NCI-H1694 treated with DMSO at 0.1 percent for 48 hours (cell line): ENCODE data around the gene ZMYND8.
"Not testable (repeated sequence)": the region's sequence is repeated elsewhere in the genome, so short reads cannot be mapped to it uniquely, and the experiment has no call there.

Experiments
- DNase-seq: peaks from one replicate; lab custom pipeline; 2025; lab: John Stamatoyannopoulos, UW

Gene ZMYND8

DNA sequence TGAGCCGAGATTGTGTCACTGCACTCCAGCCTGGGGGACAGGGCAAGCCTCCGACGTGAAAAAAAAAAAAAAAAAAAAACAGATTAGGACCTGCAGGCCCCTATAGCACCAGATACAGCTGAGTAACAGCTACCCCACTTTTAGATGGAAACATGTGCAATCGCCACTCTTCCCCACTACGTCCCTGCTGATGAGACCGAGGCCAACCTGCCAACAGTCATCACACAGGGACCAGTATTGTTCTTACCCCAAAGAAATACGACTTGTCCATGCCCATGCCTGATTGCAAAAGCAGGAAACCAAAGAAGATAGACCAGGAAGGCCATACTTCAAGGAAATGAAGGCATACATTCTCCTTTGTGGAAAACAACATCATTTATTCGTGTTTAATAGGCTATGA lies 45.8 kb downstream of the ZMYND8 start:
- DNase-seq, result no peak

DNA sequence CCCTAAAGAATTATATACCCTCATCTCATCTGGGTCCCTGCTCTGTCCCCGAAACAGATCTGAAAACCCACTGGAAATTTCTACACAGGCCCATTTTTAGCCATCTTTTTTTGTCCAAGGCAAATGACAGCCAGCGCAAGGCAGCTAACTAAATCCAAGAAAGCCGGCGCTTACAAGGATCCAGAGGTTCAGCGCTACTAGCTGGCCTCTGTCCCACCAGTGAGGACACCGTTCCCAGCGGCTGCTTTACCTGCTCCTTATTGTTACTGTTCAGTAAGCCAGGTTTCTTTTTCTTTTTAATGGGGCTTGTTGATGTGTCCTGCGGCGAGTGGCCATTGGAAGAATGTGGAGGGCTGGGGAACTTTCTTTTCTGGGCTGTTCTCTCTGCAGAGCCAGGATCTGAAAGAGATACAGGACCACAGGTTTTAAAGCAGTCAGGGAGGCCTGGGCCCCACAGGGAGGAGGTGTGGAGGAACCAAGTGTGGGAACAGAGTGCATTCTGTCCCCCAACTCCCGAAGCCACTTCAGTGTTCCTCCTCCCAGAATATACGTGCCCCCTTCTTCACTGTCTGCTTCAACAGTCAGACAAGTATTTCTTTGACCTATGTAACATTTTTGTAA lies 46.6 kb downstream of the ZMYND8 start:
- no peak for DNase-seq

DNA sequence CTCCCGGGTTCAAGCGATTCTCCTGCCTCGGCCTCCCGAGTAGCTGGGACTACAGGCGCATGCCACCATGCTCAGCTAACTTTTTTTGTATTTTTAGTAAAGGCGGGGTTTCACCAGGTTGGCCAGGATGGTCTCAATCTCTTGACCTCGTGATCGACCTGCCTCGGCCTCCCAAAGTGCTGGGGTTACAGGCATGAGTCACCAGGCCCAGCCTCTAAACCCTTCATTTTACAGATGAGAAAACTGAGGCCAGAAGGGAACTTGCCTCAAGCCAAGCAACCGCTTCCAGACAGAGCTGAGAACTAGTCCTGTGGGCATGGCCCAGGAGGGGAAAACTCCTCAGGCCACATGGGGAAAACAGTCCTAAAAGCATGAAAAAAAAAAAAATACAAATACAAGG lies 47.1 kb downstream of the ZMYND8 start:
- no peak for DNase-seq

DNA sequence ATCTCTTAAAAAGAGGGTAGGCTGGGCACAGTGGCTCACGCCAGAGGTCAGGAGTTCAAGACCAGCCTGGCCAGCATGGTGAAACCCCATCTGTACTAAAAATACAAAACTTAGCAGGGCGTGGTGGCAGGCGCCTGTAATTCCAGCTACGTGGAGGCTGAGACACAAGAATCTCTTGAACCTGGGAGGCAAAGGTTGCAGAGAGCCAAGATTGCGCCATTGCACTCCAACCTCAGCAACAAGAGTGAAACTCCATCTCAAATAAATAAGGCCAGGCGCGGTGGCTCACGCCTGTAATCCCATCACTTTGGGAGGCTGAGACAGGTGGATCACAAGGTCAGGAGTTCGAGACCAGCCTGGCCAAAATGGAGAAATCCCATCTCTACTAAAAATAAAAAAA lies 48.9 kb downstream of the ZMYND8 start:
- DNase-seq, result not testable (repeated sequence)

DNA sequence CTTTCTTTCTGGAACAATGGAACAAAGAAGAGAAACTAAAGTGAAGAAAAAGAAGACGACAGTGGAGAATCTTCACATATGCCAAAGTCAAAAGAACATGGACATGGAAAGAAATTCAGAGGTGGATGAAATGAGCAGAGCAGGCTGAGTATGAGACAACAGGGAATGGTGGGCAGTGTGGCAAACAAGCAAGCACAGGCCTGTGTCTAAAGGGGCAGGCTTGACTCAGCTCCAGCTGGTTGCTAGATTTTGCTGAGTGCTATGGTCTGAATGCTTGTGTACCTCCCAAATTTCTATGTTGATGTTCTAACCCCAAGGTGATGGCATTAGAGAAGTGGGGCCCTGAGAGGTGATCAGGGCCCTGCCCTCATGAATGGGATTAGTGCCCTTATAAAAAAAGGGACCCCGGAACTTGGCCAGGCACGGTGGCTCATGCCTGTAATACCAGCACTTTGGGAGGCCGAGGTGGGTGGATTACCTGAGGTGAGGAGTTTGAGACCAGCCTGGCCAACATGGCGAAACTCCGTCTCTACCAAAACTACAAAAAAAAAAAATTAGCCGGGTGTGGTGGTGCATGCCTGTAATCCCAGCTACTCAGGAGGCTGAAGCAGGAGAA lies 49.6 kb downstream of the ZMYND8 start:
- no peak for DNase-seq

DNA sequence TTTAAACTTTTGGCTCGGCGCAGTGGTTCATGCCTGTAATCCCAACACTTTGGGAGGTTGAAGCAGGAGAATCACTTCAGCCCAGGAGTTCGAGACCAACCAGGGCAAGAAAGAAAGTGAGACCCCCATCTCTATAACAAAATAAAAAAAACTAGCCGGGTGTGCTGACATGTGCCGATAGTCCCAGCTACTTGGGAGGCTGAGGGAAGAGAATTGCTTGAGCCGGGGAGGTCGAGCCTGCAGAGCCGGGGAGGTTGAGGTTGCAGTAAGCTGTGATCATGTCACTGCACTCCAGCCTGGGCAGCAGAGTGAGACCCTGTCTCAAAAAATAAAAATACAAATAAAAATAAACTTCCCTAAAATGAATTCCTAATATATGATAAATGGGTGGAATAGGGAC lies 50.4 kb downstream of the ZMYND8 start:
- no peak for DNase-seq

DNA sequence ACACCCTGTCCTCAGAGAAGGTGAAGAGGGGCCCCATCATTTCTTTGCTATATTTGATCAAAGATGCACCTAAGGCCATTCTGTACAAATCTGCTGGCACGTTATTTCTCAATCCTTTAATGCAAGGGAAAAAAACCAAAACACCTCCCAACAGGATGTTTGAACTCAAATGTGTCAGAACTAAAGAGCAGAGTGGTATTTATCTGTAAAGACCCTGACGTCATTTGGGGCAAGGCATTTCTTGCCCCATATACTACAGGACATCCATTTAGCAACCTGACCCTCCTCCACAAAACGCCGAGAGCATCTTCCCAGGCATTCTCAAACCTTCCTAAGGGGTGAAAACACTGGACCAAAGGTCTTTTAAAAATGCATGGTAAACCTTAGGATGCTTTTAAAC lies 50.8 kb downstream of the ZMYND8 start:
- DNase-seq, result no peak

DNA sequence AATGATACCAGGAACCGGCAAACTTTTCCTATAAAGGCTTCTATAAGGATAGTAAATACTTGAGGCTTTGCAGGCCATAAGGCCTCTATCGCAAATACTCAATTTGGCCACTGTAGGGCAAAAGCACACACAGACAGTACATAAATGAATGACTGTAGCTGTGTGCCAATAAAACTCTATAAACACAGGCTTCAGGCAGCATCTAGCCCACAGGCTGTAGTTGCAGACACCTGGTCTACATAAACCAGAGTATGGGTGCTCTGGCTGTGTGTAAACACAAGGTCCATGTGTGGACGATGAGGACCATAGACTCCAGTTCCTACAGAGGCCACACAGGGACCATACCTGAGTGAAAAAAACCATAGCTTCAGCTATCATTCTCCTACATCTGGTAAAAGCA lies 52.2 kb downstream of the ZMYND8 start:
- no peak for DNase-seq

DNA sequence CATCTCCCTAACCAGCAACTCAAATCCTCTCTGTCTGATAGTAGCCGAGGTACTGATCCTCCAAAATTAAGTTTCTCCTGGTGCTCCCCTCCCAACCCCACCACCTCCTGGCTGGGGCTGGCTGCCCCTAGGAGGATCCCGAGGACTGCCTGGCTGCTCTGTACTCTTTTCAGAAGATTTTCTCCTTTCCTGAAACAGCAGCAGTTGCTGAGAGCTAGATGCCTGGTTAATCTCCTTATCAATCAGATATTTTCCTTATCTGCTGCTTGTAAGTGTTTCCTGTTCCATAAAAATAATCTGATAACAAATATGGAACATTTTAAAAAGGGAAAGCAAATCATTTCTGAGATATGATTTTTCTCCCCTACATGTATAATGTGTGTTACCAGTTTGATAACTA lies 52.8 kb downstream of the ZMYND8 start:
- no peak for DNase-seq

DNA sequence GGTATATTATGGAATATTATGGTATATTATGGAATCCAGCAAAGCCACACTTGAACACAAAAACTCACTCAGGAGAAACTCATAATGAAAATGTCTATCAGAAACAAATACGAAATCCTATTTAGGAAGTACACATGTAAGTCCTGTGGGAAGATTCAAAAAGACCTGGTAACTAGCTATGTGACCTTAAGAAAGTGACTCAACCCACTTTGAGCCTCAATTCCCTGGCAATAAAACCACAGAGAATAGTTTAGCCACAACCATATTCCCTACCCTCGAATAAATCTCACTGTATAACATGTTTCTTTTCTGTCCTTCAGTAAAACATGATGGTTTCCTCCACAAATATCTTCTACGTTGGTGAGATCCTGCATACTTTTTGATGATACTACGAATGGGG lies 56.4 kb downstream of the ZMYND8 start:
- no peak for DNase-seq

DNA sequence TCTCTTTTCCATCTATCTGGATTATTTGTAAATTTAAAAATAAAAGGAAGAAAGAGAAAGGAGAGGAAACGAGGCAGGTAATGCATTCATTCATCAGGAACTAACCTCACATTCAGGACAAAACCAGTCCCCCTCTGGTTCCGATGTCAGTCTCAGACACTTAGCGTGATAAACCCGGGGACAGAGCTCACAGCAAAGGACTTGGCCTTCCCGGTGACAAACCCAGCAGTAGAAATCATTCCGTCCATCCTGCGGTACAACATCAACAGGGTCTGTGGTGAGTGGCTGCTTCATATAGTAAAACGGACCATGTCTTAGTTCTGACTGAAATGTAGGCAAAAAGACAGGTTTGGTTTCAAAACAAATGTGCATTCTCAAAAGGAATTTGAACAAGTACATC lies 57.9 kb downstream of the ZMYND8 start:
- no peak for DNase-seq

DNA sequence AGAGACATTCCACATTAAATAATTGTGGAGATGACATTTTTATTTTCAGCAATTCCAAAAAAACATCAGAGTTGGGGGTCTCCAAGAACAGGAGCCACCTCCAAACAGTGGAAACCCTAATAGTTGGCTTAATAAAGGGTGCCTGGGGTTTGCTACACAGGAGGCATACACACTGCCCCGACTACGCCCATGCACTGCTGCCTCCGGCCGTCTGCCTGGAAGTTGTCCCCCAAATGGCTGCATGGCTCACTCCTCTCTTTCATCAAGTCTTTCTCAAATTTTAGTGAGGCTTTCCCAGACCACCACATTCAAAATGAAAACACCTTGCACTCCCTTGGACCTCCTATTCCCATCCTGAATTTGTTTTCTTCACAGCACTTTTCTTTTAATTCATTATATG lies 58.8 kb downstream of the ZMYND8 start:
- no peak for DNase-seq

DNA sequence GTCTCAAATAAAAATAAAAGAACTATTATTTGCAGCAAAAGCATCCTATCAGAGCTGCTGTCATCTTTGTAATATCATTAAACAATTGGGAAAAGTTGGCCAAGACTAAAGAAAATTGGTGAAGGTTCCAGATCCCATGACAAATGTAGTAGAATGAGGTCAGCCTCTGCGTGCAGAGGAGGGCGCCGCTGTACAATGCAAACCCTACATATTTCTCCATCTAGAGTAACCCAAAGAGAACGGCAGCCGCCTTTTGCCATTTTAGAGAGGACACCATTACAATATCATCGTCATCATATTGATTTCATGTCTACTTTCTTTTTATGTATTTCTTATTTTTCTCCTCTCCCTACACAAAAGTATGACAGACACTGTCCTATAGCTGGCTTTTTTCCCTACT lies 59.5 kb downstream of the ZMYND8 start:
- no peak for DNase-seq

DNA sequence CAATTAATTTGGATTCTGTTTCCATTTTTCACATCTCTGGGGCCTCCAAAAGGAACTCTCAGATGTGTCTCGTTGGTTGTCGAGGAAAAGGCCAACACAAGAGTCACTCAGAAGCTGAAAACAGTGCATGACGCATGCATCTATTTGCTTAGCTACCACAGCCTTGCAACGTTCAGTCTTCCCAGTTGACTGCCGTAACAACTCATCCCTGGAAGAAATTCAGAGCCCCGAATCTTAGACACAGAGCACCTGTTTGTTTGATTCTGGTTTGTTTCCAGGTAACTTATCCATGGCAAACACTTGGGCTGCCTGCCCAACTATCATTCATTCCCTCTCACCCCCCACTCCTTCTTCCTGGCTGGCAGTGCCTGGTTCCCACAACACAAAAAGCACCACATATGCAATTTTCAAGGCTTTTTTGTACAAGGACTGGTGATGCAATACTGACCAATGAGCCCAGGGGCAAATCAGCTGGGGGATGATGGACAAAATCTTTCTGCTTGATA lies 60.5 kb downstream of the ZMYND8 start:
- DNase-seq, result no peak

DNA sequence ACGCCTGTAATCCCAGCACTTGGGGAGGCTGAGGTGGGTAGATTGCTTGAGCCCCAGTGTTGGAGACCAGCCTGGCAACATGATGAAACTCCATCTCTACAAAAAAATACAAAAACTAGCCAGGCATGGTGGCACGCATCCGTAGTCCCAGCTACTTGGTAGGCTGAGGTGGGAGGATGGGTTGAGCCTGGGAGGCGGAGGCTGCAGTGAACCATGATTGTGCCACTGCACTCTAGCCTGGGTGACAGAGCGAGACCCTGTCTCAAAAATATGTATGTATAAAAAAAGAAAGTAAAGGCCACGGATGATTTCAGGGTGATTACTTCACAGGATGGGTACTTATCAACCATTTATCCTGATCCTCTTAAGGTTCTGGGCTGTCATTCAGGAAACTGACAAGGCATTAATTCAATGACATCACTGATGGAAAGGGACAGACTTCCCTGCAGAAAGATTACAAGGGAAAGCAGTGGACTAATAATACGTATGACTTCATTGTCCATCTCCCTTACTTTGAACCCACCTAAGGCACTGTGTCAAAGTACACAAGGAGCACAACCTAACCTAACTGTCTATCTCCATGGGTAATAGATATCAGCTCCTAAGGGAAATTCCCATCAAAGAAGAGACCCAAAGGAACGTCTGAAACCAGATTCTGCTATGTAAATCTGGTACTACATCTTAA lies 61.2 kb downstream of the ZMYND8 start:
- no peak for DNase-seq

DNA sequence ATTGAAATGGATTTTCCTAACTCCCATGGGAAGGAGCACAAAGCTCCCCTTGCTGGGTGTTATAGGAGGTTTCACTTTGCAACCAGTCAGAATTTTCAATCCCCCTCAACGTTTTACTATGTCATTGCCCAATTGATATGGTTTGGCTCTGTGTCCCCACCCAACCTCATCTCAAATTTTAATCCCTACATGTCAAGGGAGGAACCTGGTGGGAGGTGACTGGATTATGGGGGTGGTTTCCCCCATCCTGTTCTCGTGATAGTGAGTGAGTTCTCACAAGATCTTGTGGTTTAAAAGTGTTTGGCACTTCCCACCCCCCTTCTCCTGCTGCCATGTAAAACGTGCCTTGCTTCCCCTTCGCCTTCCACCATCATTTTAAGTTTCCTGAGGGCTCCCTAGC lies 62.9 kb downstream of the ZMYND8 start:
- no peak for DNase-seq

DNA sequence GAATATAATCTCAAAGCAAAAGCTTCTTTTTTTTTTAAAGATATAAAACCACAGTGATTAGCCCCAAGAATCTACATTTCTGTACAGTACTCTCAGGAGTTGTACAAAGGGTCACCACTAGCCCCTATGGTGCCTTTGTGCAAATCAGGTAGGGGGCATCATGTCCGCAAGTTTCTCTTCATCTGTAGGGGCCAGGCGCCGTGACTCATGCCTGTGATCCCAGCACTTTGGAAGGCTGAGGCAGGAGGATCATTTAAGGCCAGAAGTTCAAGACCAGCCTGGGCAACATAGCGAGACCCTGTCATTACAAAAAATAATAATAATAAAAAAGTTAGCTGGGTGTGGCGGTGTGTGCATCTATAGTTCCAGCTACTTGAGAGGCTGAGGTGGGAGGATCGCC lies 63.9 kb downstream of the ZMYND8 start:
- DNase-seq, result no peak

DNA sequence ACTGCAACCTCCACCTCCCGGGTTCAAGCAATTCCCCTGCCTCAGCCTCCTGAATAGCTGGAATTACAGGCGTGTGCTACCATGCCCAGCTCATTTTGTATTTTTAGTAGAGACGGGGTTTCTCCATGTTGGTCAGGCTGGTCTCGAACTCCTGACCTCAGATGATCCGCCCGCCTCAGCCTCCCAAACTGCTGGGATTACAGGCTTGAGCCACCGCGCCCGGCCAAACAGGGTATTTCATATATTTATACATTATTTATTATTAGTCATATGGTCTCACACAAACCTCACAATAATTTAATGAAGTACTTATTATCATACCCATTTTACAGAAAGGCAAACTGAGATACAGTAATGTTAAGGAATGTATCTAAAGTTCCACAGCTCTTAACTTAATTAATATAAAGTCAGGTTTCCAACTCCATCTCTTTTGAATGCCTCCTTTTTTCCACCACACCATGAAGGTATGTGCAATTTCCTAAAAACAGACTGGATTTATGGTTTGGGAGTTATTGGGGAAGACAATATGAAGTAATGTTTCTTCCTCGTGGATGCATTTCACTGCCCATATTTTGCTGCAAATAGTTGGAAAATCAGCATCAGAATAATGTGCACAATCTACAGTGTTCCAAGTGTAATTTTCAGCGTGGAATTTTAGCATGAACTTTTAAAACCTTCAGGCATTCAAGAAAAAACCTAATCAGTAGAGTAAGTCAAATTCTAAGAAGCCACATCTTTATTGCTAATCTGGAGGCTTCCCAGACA lies 65.7 kb downstream of the ZMYND8 start:
- no peak for DNase-seq

DNA sequence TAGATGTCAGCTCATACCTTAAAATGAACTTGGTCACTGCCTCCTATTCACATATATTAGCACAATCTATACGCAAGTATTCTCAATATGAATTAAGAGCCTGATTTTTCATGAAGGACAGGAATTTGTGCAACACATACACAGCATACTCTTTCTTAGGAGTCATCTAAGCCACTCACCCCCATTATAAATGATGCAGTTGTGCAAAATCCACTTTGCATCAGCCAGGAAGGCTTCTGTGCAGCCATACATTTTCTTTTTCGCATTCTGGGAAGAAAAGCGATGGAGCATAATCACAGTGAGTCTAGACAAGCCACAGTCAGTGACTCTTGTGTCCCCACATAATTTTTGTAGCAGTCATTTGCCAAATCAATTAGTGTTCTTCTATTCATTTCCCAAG lies 66.5 kb downstream of the ZMYND8 start:
- no peak for DNase-seq

DNA sequence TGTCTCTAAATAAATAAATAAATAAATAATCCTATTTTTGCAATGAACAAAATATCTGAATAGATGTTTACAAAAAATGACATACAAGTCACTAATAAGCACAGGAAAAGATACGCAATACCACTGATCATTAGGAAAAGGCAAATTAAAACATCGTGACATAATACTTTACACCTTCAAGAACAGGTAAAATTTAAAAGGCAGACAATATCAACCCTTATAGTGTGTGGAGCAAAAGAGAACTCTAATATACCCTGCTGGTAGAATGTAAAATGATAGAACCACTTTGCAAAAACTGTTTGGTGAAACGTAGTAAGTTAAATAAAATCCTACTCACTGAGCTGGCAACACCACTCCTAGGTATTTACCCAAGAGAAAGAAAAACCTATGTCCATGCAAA lies 67.4 kb downstream of the ZMYND8 start:
- DNase-seq, result no peak

DNA sequence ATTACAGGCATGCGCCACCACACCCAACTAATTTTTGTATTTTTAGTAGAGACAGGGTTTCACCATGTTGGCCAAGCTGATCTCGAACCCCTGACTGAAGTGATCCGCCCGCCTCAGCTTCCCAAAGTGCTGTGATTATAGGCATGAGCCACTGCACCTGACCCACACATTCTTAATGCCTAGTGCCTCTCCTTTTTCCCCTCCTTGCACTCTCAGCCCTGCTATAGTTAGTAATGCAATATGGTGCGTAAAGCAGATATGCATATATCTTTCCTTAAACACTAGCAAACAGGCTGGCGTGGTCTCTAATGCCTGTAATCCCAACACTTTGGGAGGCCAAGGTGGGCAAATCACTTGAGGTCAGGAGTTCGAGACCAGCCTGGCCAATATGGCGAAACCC lies 68.0 kb downstream of the ZMYND8 start:
- not testable (repeated sequence) for DNase-seq

DNA sequence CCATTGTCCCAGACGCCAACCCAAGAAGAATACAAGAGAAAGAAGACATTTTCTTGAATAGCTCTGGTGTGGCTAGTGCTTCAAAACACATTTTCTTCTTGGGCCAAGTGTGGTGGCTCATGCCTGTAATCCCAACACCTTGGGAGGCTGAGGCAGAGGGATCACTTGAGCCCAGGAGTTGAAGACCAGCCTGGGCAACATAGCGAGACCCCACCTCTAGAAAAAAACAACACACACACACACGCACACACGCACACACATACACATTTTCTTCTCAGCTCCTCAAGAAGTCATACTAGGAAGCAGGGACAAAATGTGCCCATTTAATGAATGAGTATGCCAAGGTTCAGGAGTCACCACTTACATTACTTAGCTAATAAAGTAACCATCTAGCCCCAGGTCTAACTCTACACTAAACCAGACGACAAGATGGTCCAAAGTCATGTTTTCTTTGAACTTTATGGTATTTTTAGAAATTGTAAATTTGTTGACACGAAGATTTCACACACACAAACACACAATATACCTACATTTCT lies 68.8 kb downstream of the ZMYND8 start:
- no peak for DNase-seq

DNA sequence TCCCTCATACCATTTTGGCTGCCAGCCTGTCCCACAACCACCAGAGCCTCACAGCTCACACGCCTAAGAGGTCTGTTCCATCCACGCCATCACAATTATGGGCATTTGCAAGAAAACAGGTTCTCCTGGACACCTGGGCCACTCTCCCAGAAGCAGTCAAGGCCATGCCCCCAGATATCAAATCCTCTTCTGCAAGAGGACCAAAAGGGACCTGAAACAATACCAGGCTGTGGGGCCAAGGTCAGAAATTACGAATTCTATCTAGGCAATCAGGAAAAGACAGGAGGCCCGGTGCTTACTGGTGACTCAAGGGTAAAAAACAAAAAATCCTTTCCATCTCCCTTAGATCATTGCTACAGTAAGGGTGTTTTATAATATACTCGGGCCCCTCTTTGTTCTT lies 69.8 kb downstream of the ZMYND8 start:
- DNase-seq, result no peak
